Prostate gland (tissue), 2 donors: Measurements from ENCODE around the gene OR1K1.

Experiments
- CTCF ChIP-seq, 4 experiments: fragments of 200-600 bp in 2 of 4; fragments of 450-650 bp in 2 of 4; sonication (generic) in 2 of 4; IDR thresholded peaks; 1 replicate in 3 of 4; 2 replicates in 1 of 4; pipeline ENCODE4 v1.5.1; 2016 to 2019; ENCODE audit warnings: antibody characterized with exemption in 4 of 4, mild to moderate bottlenecking in 2 of 4, moderate library complexity in 2 of 4
- POLR2A ChIP-seq: fragments of 450-650 bp; IDR thresholded peaks from one replicate; pipeline ENCODE4 v1.6.1; 2016; ENCODE audit warnings: antibody characterized with exemption, mild to moderate bottlenecking

DNA sequence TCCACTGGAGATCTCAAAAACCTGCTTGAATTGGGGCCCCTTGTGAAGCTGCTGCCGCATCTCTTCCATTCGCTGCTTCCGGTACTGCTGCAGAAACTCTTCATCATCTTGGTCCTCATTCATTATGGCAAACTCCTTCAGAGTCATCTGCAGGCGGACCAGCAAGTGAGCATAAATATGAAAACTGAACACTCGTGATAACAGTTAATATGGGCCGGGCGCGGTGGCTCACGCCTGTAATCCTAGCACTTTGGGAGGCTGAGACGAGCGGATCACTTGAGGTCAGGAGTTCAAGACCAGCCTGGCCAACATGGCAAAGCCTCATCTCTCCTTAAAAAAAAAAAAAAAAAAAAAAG lies 20.5 kb downstream of the OR1K1 start:
- no peak for TF ChIP-seq CTCF (IDR thresholded peaks at IDR 0.05)
- no peak for TF ChIP-seq POLR2A
